Uterus (tissue), 2 donors: Measurements from ENCODE around the gene HILPDA.

Experiments used
- POLR2A ChIP-seq, 2 donors: fragments of 450-650 bp; IDR thresholded peaks; one replicate each; pipeline ENCODE4 v1.6.1; 2016; ENCODE audit warnings: antibody characterized with exemption in 2 of 2, mild to moderate bottlenecking in 1 of 2, moderate library complexity in 1 of 2
- TF ChIP-seq, protein P1 (sequence below), 4 experiments: fragments of 200-600 bp in 2 of 4; fragments of 450-650 bp in 2 of 4; sonication (generic) in 2 of 4; IDR thresholded peaks; one replicate each; pipeline ENCODE4 v1.5.1; 2016 to 2019; ENCODE audit warnings: antibody characterized with exemption in 4 of 4, mild to moderate bottlenecking in 2 of 4, moderate library complexity in 1 of 4

DNA sequence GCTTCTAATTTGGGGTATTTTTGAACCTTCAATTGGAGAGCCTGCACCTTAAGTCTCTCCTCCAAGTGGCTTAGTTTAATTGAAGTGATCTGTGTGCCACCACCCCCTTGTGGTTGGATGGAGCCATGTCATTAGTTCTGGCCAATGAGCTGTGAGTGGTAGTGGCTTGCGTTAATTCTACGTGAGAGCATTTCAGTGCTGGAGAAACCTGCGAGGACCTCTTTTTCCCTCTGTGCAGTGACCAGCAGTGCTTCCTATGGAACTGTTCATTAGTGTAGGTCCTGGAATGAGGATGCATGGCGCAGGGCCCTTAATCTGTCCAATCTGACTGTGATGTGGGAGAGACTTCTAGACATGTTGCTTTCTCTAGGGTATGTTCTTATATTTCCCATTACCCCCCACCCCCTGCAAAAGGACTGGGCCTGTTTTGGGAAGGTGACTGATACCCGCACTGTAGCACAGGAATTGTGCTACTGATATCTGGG lies 3.8 kb downstream of the HILPDA start:
- TF ChIP-seq POLR2A (IDR thresholded peaks at IDR 0.05): no peak
- TF ChIP-seq, protein P1, sequence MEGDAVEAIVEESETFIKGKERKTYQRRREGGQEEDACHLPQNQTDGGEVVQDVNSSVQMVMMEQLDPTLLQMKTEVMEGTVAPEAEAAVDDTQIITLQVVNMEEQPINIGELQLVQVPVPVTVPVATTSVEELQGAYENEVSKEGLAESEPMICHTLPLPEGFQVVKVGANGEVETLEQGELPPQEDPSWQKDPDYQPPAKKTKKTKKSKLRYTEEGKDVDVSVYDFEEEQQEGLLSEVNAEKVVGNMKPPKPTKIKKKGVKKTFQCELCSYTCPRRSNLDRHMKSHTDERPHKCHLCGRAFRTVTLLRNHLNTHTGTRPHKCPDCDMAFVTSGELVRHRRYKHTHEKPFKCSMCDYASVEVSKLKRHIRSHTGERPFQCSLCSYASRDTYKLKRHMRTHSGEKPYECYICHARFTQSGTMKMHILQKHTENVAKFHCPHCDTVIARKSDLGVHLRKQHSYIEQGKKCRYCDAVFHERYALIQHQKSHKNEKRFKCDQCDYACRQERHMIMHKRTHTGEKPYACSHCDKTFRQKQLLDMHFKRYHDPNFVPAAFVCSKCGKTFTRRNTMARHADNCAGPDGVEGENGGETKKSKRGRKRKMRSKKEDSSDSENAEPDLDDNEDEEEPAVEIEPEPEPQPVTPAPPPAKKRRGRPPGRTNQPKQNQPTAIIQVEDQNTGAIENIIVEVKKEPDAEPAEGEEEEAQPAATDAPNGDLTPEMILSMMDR (IDR thresholded peaks at IDR 0.05): peak; percentile 67 to 83 (median 73)
